Psoas muscle (tissue), 8 donors: ENCODE results near the gene DDX25. TPM values are rescaled to one million over a fixed set of nuclear protein-coding genes. Genes with fewer than 3 reads are reported as not detected.

ENCODE experiments used
- ATAC-seq, 4 donors: fragments of 200-7000 bp; cut with Tn5 transposase; one replicate each; pipeline ENCODE4 v1.9.1; 2020; ENCODE audit warnings: moderate library complexity in 3 of 4, mild to moderate bottlenecking in 2 of 4
- DNase-seq, 2 donors: peaks; one replicate each; pipeline ENCODE4 v3.0.0-alpha.2; 2020
- H3K27ac ChIP-seq: fragments of 200-600 bp; one replicate; pipeline ENCODE4 v1.8.0; 2022
- H3K27me3 ChIP-seq, 3 donors: fragments of 200-600 bp in 1 of 3; one replicate each; pipeline versions ENCODE4 v1.6.1 to v1.8.0; 2013 to 2022; ENCODE audit warnings: low read length in 2 of 3, mild to moderate bottlenecking in 2 of 3, moderate library complexity in 1 of 3; ENCODE audit not compliant: insufficient read depth in 3 of 3
- H3K36me3 ChIP-seq, 2 donors: fragments of 200-600 bp in 1 of 2; one replicate each; pipeline versions ENCODE4 v1.6.1 to v1.8.0; 2013 to 2022; ENCODE audit warnings: low read depth in 1 of 2, mild to moderate bottlenecking in 1 of 2, moderate library complexity in 1 of 2; ENCODE audit not compliant: insufficient read depth in 1 of 2
- H3K4me1 ChIP-seq: fragments of 200-600 bp; one replicate; pipeline ENCODE4 v1.8.0; 2022
- H3K4me3 ChIP-seq: fragments of 200-600 bp; one replicate; pipeline ENCODE4 v1.8.0; 2022; ENCODE audit warnings: mild to moderate bottlenecking
- H3K9me3 ChIP-seq: fragments of 200-600 bp; one replicate; pipeline ENCODE4 v1.8.0; 2022
- WGBS, 3 donors: extraction: QIAGEN DNeasy Blood & Tissue Kit; methylation state at CpG; one replicate each; pipeline versions ENCODE4 v1.1.6 to v1.1.7; 2013; 5-methylcytosine and 5-hydroxymethylcytosine counted together
- intact Hi-C, 2 donors: fragments of 100-400 bp; cut with DNase I; formaldehyde crosslinking; loops; one replicate each; pipeline versions ENCODE4 v1.11.0 to v1.14.2; 2022
- polyA plus RNA-seq, 3 donors: library from polyadenylated mRNA; stranded (reverse); fragments of 200-250 nt; gene quantifications; one replicate each; pipeline ENCODE4 v1.2.3, GENCODE V29; 2013
- total RNA-seq, 4 donors: library from RNA; stranded (reverse); fragmentation: NEBNext Ultra II Directional in 2 of 4; extraction: Animal tissue kit (Norgen Biotek cat#: 25700) in 2 of 4; gene quantifications; one replicate each; pipeline versions ENCODE4 v1.2.1 to v1.2.4, GENCODE V29; 2021 to 2023
- TF ChIP-seq, protein P1 (sequence below): fragments of 200-600 bp; IDR thresholded peaks from one replicate; pipeline ENCODE4 v1.8.0; 2022; ENCODE audit warnings: antibody characterized with exemption
- donor health status: healthy with polysubstance abuse.
- donor health status: DM: no; HTN: no; CAD: no; lungs with moderate emphysema.
- donor health status: Bipolar disorder and iron deficiency.
- donor health status: healthy.
- donor health status: DM: yes; HTN: yes; CAD: no.
- donor health status: DM: no; HTN: no; CAD: no.
- donor health status: DM: no; HTN: no; CAD: no.
- donor health status: DM: yes; HTN: yes; CAD: no.

Gene DDX25
- total and polyA plus RNA-seq, 7 donors, result 0.01 TPM; not detected in 6

DNA sequence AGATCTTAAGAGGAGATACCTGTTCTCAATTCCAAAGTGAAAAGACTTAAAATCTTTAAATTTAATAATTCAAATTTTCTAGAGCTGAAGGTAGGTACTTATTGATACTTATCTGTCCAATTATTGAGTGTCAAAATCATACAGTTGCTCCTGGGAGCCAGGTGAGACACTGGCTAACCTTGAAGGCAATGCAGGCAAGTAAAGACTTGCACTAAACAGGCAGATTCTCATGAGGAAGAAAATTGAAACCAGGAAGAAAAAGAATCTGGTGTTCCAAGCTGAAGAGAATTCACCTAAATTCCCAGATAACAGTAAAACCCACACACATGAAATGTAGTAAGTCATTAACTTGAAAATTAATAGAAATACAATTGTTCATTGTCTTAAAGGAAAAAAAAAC is 71.8 kb downstream of the DDX25 start:
- Histone ChIP-seq H3K9me3 (no peaks in the 10 kb centered on the region), H3K4me1 (no peaks in the 10 kb centered on the region), H3K36me3 (no peaks in the 10 kb centered on the region), H3K27ac (no peak overlapping the region), H3K4me3 (no peak overlapping the region), H3K27me3 (no peaks in the 10 kb centered on the region)
- TF ChIP-seq, protein P1, sequence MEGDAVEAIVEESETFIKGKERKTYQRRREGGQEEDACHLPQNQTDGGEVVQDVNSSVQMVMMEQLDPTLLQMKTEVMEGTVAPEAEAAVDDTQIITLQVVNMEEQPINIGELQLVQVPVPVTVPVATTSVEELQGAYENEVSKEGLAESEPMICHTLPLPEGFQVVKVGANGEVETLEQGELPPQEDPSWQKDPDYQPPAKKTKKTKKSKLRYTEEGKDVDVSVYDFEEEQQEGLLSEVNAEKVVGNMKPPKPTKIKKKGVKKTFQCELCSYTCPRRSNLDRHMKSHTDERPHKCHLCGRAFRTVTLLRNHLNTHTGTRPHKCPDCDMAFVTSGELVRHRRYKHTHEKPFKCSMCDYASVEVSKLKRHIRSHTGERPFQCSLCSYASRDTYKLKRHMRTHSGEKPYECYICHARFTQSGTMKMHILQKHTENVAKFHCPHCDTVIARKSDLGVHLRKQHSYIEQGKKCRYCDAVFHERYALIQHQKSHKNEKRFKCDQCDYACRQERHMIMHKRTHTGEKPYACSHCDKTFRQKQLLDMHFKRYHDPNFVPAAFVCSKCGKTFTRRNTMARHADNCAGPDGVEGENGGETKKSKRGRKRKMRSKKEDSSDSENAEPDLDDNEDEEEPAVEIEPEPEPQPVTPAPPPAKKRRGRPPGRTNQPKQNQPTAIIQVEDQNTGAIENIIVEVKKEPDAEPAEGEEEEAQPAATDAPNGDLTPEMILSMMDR, result no peak
- DNase-seq (no peak), ATAC-seq (no peak)
- intact Hi-C loops, result no loop called here

DNA sequence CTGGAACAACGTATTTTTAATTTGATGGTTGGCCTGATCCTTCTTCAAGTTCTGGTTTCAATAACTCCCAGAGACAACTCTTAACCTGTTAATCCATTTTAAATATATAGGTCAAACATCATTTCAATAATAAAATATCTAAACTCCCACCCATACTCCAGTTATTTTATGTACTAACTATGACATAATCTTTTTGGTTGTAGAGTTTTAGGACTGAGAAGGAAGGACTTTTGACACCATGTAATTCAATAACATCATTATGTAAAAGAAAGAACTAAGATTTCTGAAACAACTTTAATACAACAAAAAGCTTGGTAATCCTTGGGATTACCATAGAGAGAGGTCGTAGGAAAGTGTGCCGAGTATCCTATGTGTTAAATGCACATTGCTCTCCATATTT is 73.0 kb downstream of the DDX25 start:
- H3K4me1 ChIP-seq, result no peaks in the 10 kb centered on the region
- DNase-seq (no peak), ATAC-seq (no peak)
- H3K9me3 ChIP-seq, result no peaks in the 10 kb centered on the region
- TF ChIP-seq, protein P1, result no peak
- 72 to 90% (median 73%) methylated on average over 3 of the region's 3 CpGs for WGBS, 3 donors
- H3K27ac ChIP-seq, result no peak overlapping the region
- no peaks in the 10 kb centered on the region for H3K27me3 ChIP-seq
- H3K4me3 ChIP-seq, result no peak overlapping the region
- H3K36me3 ChIP-seq, result no peaks in the 10 kb centered on the region
- intact Hi-C loops, result no loop called here

DNA sequence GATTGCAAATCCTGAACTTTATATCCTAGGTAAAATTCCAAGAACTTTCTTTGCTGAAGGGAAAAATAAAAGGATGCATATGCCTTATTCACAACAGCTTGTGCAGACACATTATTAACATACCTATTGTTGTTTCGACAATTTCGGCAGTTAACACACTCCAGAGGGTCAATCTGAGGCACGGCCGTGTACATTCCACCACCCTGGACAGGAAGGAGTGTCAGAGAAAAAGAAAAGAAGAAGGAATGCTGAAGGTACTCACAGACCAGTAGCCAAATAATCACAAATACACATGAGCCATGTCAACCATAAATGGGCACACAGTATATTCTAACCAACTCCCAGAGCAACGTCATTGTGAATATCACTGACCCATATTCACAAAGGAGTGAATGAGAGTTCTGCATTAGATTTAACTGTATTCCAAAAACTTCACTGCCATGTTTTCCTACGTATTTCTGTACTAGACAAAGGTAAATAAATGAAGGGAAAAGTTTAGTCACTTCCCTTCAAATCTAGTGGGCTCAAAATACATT is 73.9 kb downstream of the DDX25 start:
- TF ChIP-seq, protein P1, result no peak
- peaks cover 0 to 2% of the 10 kb centered on the region in 2 donors for H3K36me3 ChIP-seq
- WGBS, 3 donors, result 63 to 83% (median 73%) methylated on average over 6 of the region's 6 CpGs
- no peaks in the 10 kb centered on the region for H3K4me1 ChIP-seq
- no peaks in the 10 kb centered on the region for H3K9me3 ChIP-seq
- no peak for DNase-seq
- H3K27me3 ChIP-seq, result no peaks in the 10 kb centered on the region
- ATAC-seq, result no peak
- no peak overlapping the region for H3K27ac ChIP-seq
- no peak overlapping the region for H3K4me3 ChIP-seq
- intact Hi-C loops, result no loop called here

Other genes with a start within 250 kb of the DDX25 start
- not detected for gene ACRV1, start 223.7 kb upstream of the DDX25 start, total RNA-seq
- gene ACRV1, start 223.7 kb upstream of the DDX25 start, polyA plus RNA-seq, result under 1 TPM in 1 of 3 donors, not detected in 2; 0.03 TPM
- not detected for gene PATE1, start 158.2 kb upstream of the DDX25 start, total RNA-seq
- gene PATE1, start 158.2 kb upstream of the DDX25 start, polyA plus RNA-seq, result not detected
- gene PATE2, start 125.7 kb upstream of the DDX25 start, total RNA-seq, result under 1 TPM in 1 of 4 donors, not detected in 3; 0.17 TPM
- not detected for gene PATE2, start 125.7 kb upstream of the DDX25 start, polyA plus RNA-seq
- not detected for gene PATE3, start 116.4 kb upstream of the DDX25 start, total RNA-seq
- not detected for gene PATE3, start 116.4 kb upstream of the DDX25 start, polyA plus RNA-seq
- not detected for gene PATE4, start 71.2 kb upstream of the DDX25 start, total RNA-seq
- gene PATE4, start 71.2 kb upstream of the DDX25 start, polyA plus RNA-seq, result not detected
- 1 to 10 TPM; 1.8 to 4.0 (median 3.1) TPM for gene HYLS1, start 16.8 kb upstream of the DDX25 start, total RNA-seq
- 1 to 10 TPM; 1.9 to 7.2 (median 3.8) TPM for gene HYLS1, start 16.8 kb upstream of the DDX25 start, polyA plus RNA-seq
- gene PUS3, start 1.3 kb upstream of the DDX25 start, total RNA-seq, result 10 to 100 TPM in 3 of 4 donors, 1 to 10 TPM in 1; 9.0 to 17.5 (median 16.5) TPM
- 10 to 100 TPM; 15.0 to 17.5 (median 16.1) TPM for gene PUS3, start 1.3 kb upstream of the DDX25 start, polyA plus RNA-seq
- gene VSIG10L2, start 41.5 kb downstream of the DDX25 start, total RNA-seq, result not detected
- under 1 TPM in 1 of 3 donors, not detected in 2; 0.21 TPM for gene VSIG10L2, start 41.5 kb downstream of the DDX25 start, polyA plus RNA-seq
- gene CDON, start 158.4 kb downstream of the DDX25 start, total RNA-seq, result 1 to 10 TPM; 1.3 to 5.6 (median 1.5) TPM
- 1 to 10 TPM in 1 of 3 donors, under 1 TPM in 2; 0.63 to 1.0 (median 0.79) TPM for gene CDON, start 158.4 kb downstream of the DDX25 start, polyA plus RNA-seq